Measurements from ENCODE around the gene SAMD4B.
"Not testable (repeated sequence)": the region's sequence is repeated elsewhere in the genome, so short reads cannot be mapped to it uniquely, and the experiment has no call there.

The SAMD4B gene, protein sequence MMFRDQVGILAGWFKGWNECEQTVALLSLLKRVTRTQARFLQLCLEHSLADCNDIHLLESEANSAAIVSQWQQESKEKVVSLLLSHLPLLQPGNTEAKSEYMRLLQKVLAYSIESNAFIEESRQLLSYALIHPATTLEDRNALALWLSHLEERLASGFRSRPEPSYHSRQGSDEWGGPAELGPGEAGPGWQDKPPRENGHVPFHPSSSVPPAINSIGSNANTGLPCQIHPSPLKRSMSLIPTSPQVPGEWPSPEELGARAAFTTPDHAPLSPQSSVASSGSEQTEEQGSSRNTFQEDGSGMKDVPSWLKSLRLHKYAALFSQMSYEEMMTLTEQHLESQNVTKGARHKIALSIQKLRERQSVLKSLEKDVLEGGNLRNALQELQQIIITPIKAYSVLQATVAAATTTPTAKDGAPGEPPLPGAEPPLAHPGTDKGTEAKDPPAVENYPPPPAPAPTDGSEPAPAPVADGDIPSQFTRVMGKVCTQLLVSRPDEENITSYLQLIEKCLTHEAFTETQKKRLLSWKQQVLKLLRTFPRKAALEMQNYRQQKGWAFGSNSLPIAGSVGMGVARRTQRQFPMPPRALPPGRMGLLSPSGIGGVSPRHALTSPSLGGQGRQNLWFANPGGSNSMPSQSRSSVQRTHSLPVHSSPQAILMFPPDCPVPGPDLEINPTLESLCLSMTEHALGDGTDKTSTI
- total RNA-seq, result 36.2 to 52.0 (median 47.8) reads per million in 4 donors

DNA sequence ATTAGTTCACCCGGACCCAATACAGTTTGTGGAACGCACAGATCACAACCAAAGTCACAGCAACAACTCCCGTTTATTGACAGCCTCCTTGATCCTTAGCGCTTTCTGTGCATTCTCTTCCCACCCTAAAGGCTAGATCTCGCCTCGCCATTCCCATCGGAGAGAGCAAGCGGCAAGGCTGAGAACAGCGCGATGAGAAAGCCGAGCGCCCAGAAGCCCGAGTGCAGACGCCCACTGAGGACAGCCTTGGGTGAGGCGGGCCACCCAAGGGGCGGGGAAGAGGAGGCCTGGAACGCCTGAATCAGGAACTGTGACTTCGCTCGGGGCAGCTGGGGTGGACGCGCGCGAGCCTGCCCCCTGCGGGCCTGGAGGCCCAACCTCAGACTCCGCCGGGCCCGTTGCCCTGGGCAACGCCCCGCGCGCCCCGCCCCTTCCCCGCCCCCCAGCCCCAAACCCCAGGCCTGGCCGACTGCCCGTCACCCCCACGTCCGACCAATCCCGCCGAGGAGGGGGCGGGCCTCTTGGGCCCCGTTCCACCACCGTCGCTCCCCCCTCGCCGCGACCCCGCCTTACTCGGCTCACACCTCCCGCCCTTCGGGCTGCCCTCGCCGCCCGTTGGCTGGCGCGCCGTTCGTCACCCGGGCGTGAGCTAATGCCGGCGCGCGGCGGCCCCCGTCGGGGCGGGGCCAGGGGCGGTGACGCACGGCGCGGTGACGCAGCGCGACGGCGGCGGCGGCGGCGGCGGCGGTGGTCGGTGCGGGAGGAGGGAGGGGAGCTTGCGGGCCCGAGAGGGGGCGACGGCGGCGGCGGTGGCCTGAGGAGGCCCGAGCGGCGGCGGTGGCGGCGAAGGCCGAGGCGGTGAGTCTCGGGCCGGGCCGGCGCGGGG lies at the start of gene SAMD4B:
Gene SAMD4B, plus strand, starts transcription at position 703 of the 886 bp plus-strand sequence. CDS start 14,473 bp downstream, outside the sequence.
- peak; percentile 98 to 100 (median 99) for DNase-seq

DNA sequence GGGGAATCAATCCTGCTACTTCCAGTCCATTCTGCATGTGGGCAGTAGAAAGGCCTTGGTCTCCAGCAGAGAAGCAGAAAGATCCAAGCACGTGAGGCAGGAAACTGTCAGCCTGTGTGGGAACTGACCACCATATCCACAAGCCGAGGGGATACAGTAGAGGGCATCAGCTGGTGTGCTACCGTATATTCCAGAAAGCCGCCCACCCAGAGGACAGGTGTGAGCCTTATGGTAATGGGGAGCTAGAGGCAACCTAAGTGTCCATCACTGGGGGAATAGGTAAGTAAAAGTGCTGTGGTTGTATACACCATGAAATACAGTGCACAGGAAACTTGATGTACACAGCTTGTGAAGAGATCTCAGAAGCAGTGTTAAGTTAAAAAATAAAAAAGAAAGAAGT lies 48.8 kb upstream of the SAMD4B start:
- DNase-seq, result no peak

DNA sequence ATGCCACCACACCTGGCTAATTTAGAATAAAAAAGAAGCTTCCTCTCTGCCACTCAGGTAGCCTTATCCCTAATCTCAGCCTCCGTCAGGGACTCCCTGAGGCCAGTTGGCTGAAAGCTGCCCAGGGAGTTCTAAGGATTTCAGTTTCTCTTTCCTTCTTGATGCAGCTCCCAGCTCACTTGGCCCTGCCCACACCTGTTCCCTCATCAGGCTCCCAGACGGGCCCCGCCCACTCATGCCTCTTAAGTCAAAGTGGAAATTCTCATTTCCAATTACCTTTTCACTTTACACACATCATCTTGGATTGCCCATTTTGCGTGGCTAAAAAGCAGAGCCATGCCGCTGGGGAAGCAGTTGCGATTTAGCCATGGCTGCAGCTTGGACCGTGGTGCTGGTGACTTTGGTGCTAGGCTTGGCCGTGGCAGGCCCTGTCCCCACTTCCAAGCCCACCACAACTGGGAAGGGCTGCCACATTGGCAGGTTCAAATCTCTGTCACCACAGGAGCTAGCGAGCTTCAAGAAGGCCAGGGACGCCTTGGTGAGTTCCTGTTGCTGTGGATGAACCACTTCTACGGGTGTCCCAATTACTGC lies 46.1 kb upstream of the SAMD4B start, which contains the start of gene IFNL1:
Gene IFNL1, plus strand, starts transcription at position 353 of the 591 bp plus-strand sequence. Its CDS starts 15 bp downstream, at position 368.
- no peak for DNase-seq

DNA sequence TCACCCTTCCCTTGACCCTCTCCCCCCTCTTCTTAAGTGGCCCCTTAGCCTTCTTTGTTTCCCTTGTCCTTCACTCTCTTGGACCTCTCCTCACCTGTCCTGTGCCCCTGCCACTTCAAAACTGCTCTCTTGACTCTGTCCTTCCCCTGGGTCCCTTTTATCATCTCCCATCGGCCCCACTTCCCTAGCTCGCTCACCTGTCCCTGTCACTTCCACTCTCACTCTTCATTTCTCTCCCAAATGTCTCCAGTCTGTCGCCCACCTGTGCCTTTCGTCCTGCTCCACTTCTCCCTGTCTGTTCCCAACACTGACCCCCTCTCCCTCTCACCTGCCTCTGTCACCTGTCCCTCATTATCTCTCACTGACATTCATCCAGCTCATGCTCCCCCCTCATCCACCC lies 45.3 kb upstream of the SAMD4B start:
- no peak for DNase-seq

DNA sequence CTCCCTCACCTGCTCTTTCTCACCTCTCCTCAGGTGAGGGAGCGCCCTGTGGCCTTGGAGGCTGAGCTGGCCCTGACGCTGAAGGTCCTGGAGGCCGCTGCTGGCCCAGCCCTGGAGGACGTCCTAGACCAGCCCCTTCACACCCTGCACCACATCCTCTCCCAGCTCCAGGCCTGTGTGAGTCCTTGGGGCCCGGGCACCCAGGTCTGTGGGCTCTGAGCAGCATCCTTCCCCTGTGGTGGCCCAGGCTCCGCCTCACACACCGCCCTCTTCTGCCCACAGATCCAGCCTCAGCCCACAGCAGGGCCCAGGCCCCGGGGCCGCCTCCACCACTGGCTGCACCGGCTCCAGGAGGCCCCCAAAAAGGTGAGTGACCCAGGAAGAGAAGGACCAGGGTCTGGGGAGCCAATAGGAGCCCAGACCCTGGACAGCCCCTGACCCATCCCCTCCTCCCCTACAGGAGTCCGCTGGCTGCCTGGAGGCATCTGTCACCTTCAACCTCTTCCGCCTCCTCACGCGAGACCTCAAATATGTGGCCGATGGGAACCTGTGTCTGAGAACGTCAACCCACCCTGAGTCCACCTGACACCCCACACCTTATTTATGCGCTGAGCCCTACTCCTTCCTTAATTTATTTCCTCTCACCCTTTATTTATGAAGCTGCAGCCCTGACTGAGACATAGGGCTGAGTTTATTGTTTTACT lies 44.1 kb upstream of the SAMD4B start:
- peak; percentile 19 to 80 (median 38) for DNase-seq

DNA sequence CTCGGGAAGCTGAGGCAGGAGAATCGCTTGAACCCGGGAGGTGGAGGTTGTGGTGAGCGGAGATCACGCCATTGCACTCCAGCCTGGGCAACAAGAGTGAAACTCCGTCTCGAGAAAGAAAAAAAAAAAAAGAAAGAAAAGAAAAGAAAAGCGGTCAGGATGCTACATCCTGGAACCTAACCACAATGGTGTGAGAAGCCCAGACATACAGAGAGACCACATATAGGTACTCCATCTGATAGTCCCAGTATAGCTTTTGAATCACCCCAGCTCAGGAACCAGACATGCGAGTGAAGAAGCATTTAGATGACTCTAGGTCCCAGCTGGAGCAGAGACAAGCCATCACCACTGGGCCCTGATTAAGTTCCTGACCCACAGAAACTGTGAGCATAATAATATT lies 42.8 kb upstream of the SAMD4B start:
- peak in 1 of 5 donors; percentile 63 for DNase-seq

DNA sequence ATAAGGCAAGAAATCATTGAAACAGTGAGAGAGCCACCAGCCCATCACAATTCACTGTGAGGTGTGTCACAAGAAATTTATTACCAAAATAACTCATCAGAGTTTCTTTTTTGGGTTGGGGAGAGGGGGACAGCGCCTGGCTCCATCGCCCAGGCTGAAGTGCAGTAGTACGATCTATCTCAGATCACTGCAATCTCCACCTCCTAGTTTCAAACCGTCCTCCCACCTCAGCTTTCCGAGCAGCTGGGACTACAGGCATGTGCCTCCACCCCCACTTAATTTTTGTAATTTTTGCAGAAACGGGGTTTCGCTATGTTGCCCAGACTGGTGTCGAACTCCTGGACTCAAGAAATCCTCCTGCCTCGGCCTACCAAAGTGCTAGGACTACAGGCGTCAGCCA lies 42.4 kb upstream of the SAMD4B start:
- DNase-seq, result no peak

DNA sequence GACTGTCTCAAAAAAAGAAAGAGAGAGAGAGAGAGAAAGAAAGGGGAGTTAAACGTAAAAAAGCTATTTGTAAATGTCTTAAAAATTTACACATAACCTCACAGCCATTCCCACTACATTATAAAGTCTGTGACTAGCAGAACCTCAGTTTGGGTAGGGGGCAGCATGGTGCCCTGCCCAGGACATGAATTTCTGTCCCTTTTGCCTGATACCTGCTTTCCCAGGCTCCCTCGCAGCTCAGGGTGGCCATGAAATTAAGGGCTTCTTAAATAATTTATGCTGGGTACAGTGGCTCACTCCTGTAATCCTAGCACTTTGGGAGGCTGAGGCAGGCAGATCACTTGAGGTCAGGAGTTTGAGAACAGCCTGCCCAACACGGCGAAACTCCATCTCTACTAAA lies 41.2 kb upstream of the SAMD4B start:
- no peak for DNase-seq

DNA sequence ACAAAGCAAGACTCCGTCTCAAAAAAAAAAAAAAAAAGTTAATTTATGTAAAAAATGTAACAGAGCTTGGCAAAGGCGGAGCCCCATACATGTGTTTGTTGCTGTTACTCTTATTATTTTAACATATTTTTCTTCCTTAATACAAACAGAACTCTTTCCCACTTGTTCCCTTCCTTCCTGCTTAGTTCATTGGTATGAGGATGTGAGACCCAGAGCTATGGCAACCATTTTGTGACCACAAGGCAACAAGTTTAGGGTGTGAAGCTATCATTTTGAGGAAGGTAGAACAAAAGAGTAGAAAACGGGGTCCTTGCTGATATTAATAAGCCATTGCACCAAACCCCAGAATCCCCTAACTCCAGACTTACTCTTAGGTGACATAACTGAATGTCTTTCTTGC lies 40.7 kb upstream of the SAMD4B start:
- DNase-seq, result no peak

DNA sequence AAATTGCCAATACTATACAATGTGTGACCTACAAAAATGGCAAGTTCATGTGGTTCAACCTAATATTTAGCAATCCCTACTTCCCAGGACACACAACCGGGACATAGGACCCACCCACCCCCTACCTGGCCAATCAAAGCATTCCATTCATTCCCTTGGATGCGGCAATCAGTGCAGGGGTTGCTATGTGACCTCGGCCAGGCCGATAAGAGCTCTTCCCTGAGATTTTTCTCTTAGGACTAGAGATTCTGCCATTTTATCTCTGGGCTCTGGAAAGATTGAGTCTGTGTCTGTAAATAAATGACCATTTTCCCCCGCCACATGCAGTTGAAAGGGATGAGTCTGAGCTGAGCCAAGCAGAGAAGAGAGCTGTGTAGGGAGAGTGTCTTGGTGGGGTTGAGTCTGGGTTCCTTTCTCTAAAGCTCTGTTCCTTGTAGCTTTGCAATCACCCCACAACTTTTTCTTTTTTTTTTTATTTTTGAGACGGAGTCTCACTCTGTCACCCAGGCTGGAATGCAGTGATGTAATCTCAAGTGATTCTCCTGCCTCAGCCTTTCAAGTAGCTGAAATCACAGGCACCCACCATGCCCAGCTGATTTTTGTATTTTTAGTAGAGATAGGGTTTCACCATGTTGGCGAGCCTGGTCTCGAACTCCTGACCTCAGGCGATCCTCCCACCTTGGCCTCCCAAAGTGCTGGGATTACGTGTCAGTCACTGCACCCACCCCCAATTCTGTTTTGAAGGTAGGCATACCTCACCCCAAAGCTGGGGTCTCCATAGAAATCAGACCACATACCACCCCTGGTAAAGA lies 38.6 kb upstream of the SAMD4B start:
- no peak for DNase-seq

DNA sequence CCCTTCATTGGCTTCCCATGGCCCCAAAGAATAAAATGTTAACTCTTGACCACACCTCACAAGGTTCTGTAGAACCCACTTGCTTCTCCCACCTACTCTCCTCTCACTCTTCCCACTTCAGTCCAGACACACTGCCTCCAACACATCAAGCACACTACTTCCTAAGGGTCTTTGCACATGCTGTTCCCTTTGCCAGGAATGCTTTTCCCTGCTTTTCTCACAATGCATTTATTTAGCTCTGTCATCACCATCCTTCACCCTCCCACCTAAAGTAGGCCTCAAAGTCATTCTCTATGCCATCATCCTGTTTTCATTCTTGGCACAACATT lies 38.1 kb upstream of the SAMD4B start:
- no peak for DNase-seq

DNA sequence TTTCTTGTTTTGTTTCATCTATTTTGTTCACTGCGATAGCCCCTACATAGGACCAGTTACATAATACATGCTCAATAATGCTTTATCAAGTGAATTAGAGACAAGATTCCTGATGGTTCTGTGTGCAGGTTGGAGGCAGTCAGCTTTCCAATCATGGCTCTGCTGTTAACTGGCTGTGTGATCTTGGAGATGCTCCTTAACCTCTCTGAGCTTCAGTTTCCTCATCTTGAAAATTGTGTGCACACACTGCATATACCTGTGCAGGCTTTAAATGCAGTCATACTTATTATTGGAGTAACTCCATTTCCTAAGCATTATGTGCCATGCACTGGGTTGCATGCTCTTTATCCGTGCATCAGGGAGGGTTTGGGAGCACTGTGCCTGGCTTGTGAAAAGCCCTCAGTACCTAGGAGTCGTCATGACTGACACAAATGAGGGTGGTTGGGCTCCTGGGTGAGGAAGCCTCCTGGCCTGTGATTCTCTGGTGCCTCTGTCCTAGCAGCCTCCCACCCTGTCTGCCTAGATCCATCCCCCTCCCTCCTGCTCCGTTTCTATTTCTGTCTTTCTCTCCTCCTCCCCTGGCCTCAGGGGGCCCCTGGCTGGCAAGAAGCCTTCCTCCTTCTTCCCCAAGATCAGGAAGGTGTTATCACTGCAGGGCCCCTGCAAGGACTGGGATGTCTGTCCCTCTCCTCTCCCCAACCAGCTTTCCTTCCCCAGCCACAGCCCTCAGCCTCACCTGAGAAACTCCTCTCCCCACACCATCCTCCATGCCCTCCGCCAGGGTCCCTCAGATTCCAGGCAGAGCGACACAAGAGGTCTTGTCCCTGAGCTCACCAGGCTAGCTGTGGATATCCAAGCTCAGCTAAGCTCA lies 37.3 kb upstream of the SAMD4B start:
- DNase-seq, result no peak

DNA sequence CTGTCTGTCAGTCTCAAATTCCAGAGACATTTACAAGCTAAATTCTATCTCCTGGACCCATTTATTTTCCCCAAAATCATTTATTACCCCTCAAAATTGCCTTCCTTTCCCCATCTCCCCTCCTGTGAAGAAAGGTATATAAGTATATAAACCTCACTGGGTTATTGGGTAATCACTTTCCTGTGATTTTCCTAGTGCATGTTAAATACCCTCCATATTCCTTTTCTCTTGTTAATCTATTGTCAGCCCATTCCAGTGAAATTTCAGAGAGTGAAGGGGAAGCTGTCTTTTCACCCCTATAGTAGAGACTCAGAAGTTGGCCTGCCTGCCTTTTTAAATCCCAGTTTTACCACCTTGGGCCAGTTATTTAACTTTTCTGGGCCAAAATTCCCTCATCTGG lies 36.1 kb upstream of the SAMD4B start:
- DNase-seq, result no peak

DNA sequence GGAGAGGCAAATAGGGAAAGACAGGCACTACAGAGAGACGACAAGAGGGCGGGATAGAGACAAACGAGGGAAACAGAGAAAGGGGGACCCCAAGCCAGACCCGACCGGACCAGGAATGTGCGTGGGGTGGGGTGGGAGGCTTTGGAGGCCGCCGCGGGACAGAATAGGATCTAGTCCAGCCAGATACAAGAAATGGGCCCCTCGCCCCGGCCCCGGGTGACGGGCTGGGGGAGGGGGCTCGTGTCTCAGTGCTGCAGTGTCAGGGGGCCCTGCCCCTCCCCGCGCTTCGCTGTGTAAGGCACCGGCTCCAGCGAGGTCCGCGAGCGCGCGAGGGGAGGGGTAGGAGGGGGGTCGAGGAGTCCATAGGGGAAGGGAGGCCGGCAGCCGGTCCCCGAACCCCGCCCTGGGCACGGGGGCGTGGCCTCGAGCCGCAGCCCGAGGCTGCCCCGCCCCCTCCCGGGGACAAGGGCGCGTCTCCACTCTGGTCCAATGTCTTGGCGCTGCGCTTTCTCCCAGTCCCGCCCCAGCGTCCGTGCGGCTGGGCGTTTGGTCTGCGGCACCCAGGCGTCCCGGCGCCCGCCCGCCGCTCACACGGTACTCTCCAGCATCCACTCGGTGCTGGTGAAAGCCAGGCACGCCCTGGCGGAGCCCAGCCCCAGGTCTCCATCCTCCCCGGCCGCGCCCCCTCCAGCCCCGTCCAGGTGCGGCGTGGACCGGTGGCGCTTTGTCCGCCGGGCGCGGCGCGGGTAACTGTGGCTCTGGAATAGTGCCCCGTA lies 35.0 kb upstream of the SAMD4B start:
- DNase-seq, result no peak

DNA sequence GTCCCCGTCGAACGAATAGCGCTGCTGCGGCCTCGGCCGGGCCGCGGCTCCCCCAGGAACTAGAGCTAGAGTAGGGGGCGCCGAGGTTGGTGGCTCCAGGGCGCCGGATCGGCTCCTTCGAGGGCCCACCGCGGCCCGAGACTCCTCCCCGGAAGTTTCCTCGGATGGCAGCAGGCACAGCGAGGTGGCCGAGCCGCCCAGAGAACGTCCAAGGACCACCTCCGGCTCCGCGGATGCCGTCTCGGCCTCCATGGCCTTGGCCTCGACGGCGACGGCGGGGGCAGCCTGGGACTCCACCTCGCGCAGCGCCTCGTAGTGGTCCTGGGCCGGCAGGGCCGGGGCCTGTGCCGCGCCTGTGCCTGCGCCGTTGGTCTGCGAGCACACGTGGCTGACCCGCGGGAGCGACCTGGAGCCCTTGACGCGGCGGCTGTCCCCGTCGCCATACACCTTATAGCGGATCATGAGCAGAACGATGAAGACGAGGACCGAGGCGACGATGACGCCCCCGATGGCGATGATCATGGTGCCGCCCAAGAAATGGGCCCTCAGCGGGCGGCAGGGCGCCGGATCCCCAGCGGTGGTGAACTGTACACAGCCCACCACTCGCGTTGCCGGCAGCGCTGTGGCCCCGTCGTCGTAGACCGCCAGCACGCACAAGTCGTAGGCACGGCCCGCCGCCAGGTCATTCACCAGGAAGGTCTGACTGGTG lies 34.2 kb upstream of the SAMD4B start:
- no peak for DNase-seq

DNA sequence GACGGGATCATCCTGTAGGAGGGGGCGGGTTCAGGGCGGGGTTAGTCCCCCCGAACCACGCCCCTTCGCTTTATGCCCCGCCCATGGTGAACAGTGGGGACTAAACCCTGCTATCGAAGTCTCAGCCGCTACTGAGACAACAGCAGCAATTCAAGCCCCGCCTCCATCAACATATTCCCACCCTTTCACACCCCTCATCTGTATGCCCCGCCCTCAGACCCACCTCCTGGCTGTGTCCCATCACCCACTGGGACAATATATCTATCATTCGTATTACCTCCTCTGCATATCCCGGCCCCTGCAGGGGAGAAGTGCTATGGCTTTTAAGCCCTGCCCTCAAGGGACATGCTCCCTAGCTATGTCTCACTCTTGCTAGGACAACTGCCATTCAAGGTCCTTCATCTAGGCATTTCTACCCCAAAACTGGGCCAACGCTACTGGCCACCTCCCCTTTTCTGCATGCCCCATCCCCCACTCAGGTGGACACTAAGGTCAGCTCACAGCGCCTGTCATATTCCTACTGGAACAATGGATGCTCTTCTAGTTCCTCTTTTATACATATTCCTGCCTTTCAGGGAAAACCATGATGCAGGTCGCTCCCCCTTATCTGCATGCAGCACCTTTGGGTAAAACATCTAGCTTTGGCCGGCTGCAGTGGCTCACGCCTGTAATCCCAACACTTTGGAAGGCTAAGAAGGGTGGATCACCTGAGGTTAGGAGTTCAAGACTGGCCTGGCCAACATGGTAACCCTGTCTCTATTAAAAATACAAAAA lies 33.5 kb upstream of the SAMD4B start:
- DNase-seq, result no peak

DNA sequence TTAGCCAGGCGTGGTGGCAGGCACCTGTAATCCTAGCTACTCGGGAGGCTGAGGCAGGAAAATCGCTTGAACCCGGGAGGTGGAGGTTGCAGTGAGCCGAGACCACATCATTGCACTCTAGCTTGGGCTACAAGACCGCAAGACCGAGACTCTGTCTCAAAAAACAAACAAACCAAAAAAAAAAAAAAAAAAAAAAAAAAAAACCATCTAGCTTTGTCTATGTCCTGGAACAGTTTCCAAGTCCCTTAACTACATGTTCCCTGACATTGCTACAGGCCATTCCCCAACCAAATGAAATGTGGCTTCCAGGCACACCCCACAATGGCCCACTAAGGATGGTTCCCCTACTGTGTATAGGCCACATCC lies 32.9 kb upstream of the SAMD4B start:
- DNase-seq, result not testable (repeated sequence)
